GM23248 (cell line): ENCODE measurements around the gene TNFRSF11A. TPM values are rescaled to one million over a fixed set of nuclear protein-coding genes. Genes with fewer than 3 reads are reported as not detected.

Source experiments
- DNase-seq: peaks from one replicate; pipeline ENCODE4 v3.0.0-alpha.2; 2015
- H2AFZ ChIP-seq: fragments of 200-600 bp; sonication (generic); 2 replicates; pipeline ENCODE4 v1.6.1; 2016; ENCODE audit warnings: antibody characterized with exemption
- H3F3A ChIP-seq: fragments of 200-600 bp; sonication (generic); 2 replicates; pipeline ENCODE4 v1.6.1; 2016; ENCODE audit warnings: mild to moderate bottlenecking, antibody characterized with exemption, mixed run types; ENCODE audit not compliant: insufficient read depth
- H3K27ac ChIP-seq: fragments of 200-600 bp; sonication (generic); 2 replicates; pipeline ENCODE4 v1.5.1; 2016; ENCODE audit warnings: mild to moderate bottlenecking
- H3K27me3 ChIP-seq: fragments of 200-600 bp; sonication (generic); replicated peaks from 2 replicates; pipeline ENCODE4 v1.6.1; 2016; ENCODE audit warnings: mild to moderate bottlenecking; ENCODE audit not compliant: insufficient read depth
- H3K36me3 ChIP-seq: fragments of 200-600 bp; sonication (generic); 2 replicates; pipeline ENCODE4 v1.6.1; 2016; ENCODE audit warnings: low read depth, mild to moderate bottlenecking
- H3K4me1 ChIP-seq: fragments of 200-600 bp; sonication (generic); 2 replicates; pipeline ENCODE4 v1.6.1; 2016; ENCODE audit warnings: mild to moderate bottlenecking; ENCODE audit not compliant: insufficient read depth
- H3K4me2 ChIP-seq: fragments of 200-600 bp; sonication (generic); one replicate; pipeline ENCODE4 v1.6.1; 2016; ENCODE audit warnings: mild to moderate bottlenecking; ENCODE audit not compliant: unreplicated experiment
- H3K4me3 ChIP-seq: fragments of 200-600 bp; sonication (generic); 2 replicates; pipeline ENCODE4 v1.5.1; 2016; ENCODE audit warnings: mild to moderate bottlenecking
- H3K79me2 ChIP-seq: fragments of 200-600 bp; sonication (generic); 2 replicates; pipeline ENCODE4 v1.6.1; 2016; ENCODE audit warnings: mild to moderate bottlenecking; ENCODE audit not compliant: insufficient read depth
- H3K9ac ChIP-seq: fragments of 200-600 bp; sonication (generic); 2 replicates; pipeline ENCODE4 v1.6.1; 2016; ENCODE audit warnings: mild to moderate bottlenecking
- H3K9me2 ChIP-seq: fragments of 200-600 bp; sonication (generic); 2 replicates; pipeline ENCODE4 v1.6.1; 2016; ENCODE audit warnings: mixed run types, mild to moderate bottlenecking, moderate library complexity; ENCODE audit not compliant: insufficient read depth
- H3K9me3 ChIP-seq: fragments of 200-600 bp; sonication (generic); one replicate; pipeline ENCODE4 v1.6.1; 2017; ENCODE audit warnings: low read depth
- H4K20me1 ChIP-seq: fragments of 200-600 bp; sonication (generic); 2 replicates; pipeline ENCODE4 v1.6.0; 2016; ENCODE audit not compliant: insufficient read depth
- EZH2 ChIP-seq: fragments of 200-600 bp; sonication (generic); IDR thresholded peaks from 2 replicates; pipeline ENCODE4 v1.6.1; 2018; ENCODE audit warnings: antibody characterized with exemption, mild to moderate bottlenecking; ENCODE audit not compliant: insufficient read depth, poor library complexity, severe bottlenecking
- EZH2phosphoT487 ChIP-seq: fragments of 200-600 bp; sonication (generic); IDR thresholded peaks from 2 replicates; pipeline ENCODE4 v1.6.1; 2018; ENCODE audit warnings: antibody characterized with exemption, moderate library complexity, mild to moderate bottlenecking, low read depth; ENCODE audit not compliant: insufficient read depth
- WGBS, 2 experiments: methylation state at CpG; one replicate each; pipeline ENCODE4 v1.1.6; 2015 to 2017; ENCODE audit warnings: low lambda C conversion rate in 2 of 2, low coverage in 1 of 2; ENCODE audit errors: missing lambda C conversion rate in 2 of 2; 5-methylcytosine and 5-hydroxymethylcytosine counted together
- in situ Hi-C: fragments of 300-500 bp; cut with MboI; formaldehyde crosslinking; loops from 2 replicates; pipeline ENCODE4 v1.15.0; 2020
- polyA plus RNA-seq: library from polyadenylated mRNA; unstranded; fragments of >200 nt; fragmentation: Nextera tagmentation; extraction: Ambion mirVana; gene quantifications from 2 replicates; pipeline ENCODE4 v1.2.1, GENCODE V29; 2016
- total RNA-seq: library from RNA; depleted of rRNA; stranded (reverse); fragments of >200 nt; shearing (Covaris generic); gene quantifications from 2 replicates; pipeline ENCODE4 v1.2.3, GENCODE V29; 2014

The TNFRSF11A gene
- total and polyA plus RNA-seq, 2 experiments from 2014 or later = 0.09 to 0.22 TPM

DNA sequence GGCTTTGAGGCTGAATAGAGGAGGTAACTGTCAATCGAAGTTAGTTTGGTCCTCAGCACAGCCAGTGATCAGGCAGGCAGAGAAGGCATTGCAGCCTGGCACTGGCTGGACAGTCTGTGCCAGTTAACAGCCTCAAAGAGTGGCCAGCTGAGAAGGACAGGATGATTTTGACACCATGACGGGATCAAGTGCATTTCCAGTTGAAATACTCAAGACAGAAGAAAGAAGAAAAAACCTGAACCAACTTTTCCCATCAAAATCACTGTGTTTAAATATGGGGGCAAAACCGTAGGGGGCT lies 101.0 kb downstream of the TNFRSF11A start:
- DNase-seq = no peak
- Histone ChIP-seq H3K27me3 (no peaks in the 10 kb centered on the region), H3K27ac (no peak overlapping the region), H3K9me3 (peaks cover 5% of the 10 kb centered on the region), H3K4me3 (no peak overlapping the region), H3K79me2 (no peaks in the 10 kb centered on the region), H4K20me1 (no peaks in the 10 kb centered on the region), H3K4me1 (peaks cover 4% of the 10 kb centered on the region), H3K9me2 (no peaks in the 10 kb centered on the region), H3F3A (no peaks in the 10 kb centered on the region), H3K9ac (no peak overlapping the region), H2AFZ (no peak overlapping the region), H3K36me3 (no peaks in the 10 kb centered on the region), H3K4me2 (no peak overlapping the region)
- 37 to 38% methylated on average over 3 of the region's 3 CpGs for WGBS, 2 experiments
- TF ChIP-seq EZH2 (no peak), EZH2phosphoT487 (no peak)
- in situ Hi-C loops = no loop called here

DNA sequence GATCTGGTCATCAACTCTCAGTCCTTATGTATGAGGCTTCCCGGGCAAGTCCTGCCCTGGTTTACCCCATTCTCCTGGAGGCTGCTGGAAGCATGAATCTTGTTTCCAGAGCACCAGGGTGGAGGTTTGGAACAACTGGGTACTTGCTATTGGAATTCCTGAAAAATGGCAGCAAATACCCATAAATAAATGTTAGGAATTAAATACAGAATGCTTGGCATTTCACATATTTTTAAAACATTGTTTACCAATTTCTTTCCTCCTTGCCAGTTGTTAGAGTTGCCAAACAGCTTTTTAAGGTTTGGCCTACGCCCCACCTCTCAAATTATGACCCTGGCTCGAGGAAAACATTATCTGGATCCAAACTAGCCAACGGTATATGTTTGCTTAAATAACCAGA lies 107.1 kb downstream of the TNFRSF11A start:
- Histone ChIP-seq H4K20me1 (no peaks in the 10 kb centered on the region), H3F3A (peaks cover 15% of the 10 kb centered on the region; the same call in 1 of the 2 replicates), H3K9me3 (peaks cover 5% of the 10 kb centered on the region), H2AFZ (no peak overlapping the region), H3K27ac (no peak overlapping the region), H3K4me3 (no peak overlapping the region), H3K9me2 (no peaks in the 10 kb centered on the region), H3K27me3 (no peaks in the 10 kb centered on the region), H3K4me2 (no peak overlapping the region), H3K79me2 (no peaks in the 10 kb centered on the region), H3K4me1 (peaks cover 12% of the 10 kb centered on the region; the same call in 1 of the 2 replicates), H3K36me3 (no peaks in the 10 kb centered on the region), H3K9ac (no peak overlapping the region)
- no peak for TF ChIP-seq EZH2
- no peak for TF ChIP-seq EZH2phosphoT487
- WGBS, 2 experiments = 53 to 64% methylated on average over 4 of the region's 4 CpGs
- in situ Hi-C loops = no loop called here
- no peak for DNase-seq

DNA sequence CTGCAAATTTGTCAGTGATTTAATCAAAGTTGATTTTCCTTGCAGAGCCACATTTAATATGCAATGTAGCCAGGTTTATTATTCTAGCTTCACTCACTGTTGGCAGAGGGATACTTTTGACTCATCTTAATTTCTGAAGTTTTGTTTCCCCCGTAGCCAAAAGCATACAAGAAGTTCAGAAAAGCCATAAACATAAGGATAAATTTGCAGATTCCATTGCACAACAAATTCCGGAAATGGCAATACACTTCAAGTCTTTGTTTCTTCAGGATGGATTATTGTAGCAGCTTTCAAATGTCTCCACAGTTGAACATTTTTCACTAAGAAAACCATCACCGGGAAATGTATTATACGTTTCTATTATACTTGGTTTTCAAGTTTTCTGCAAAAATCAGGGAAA lies 109.7 kb downstream of the TNFRSF11A start:
- peak; percentile 36 for DNase-seq
- in situ Hi-C loops = no loop called here
- TF ChIP-seq EZH2phosphoT487 (no peak), EZH2 (no peak)

DNA sequence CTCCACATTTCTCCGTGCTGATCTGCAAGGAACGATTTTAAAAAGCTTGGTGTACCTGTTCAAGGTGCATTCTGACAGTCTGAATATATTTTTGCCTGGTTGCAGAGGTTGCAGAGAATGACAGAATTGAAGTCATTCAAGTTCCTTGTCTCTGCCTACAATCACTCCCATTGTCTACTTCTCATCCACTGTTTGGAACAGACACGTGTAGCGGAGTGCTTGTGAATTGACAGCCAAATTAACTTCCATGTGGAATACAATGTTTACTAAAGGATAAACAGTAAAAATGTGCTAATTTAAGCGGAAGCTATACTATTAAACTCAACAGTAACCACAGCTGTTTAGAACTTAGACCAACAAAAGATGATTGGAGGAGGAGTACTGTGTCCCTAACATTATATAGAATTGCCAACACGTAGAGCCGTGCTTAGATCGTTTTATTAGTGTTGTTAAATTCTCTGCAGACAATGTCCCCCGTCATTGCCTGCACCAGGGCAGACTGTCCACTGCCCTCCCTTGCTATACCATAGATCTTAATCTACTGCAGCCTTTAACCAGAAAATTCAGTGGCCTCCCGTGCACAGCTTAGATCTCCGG lies 110.4 kb downstream of the TNFRSF11A start:
- peaks cover 24% of the 10 kb centered on the region for H3K4me1 ChIP-seq
- H3K9me3 ChIP-seq = no peaks in the 10 kb centered on the region
- no peak overlapping the region for H3K27ac ChIP-seq
- in situ Hi-C loops = no loop called here
- DNase-seq = no peak
- H3K4me2 ChIP-seq = no peak overlapping the region
- H3F3A ChIP-seq = peaks cover 21% of the 10 kb centered on the region; the same call in 1 of the 2 replicates
- H4K20me1 ChIP-seq = no peaks in the 10 kb centered on the region
- TF ChIP-seq EZH2 (no peak), EZH2phosphoT487 (no peak)
- H3K4me3 ChIP-seq = no peak overlapping the region
- no peaks in the 10 kb centered on the region for H3K9me2 ChIP-seq
- WGBS, 2 experiments = 76 to 77% methylated on average over 11 of the region's 11 CpGs
- no peaks in the 10 kb centered on the region for H3K79me2 ChIP-seq
- H3K9ac ChIP-seq = no peak overlapping the region
- no peak overlapping the region for H2AFZ ChIP-seq
- no peaks in the 10 kb centered on the region for H3K27me3 ChIP-seq
- H3K36me3 ChIP-seq = no peaks in the 10 kb centered on the region

More for the DNA sequence above, 109.7 kb downstream of the TNFRSF11A start:
- no peaks in the 10 kb centered on the region for H3K9me3 ChIP-seq
- WGBS, 2 experiments = 8 to 10% methylated on average over 4 of the region's 4 CpGs
- H3K4me1 ChIP-seq = peaks cover 24% of the 10 kb centered on the region
- no peaks in the 10 kb centered on the region for H3K9me2 ChIP-seq
- H3K4me3 ChIP-seq = no peak overlapping the region
- H4K20me1 ChIP-seq = no peaks in the 10 kb centered on the region
- H3K27me3 ChIP-seq = no peaks in the 10 kb centered on the region
- peaks cover 21% of the 10 kb centered on the region; the same call in 1 of the 2 replicates for H3F3A ChIP-seq
- no peak overlapping the region for H3K27ac ChIP-seq
- no peaks in the 10 kb centered on the region for H3K36me3 ChIP-seq
- H3K9ac ChIP-seq = no peak overlapping the region
- peak overlapping the region; percentile 21; the same call in 1 of the 2 replicates for H2AFZ ChIP-seq
- no peak overlapping the region for H3K4me2 ChIP-seq
- H3K79me2 ChIP-seq = no peaks in the 10 kb centered on the region

DNA sequence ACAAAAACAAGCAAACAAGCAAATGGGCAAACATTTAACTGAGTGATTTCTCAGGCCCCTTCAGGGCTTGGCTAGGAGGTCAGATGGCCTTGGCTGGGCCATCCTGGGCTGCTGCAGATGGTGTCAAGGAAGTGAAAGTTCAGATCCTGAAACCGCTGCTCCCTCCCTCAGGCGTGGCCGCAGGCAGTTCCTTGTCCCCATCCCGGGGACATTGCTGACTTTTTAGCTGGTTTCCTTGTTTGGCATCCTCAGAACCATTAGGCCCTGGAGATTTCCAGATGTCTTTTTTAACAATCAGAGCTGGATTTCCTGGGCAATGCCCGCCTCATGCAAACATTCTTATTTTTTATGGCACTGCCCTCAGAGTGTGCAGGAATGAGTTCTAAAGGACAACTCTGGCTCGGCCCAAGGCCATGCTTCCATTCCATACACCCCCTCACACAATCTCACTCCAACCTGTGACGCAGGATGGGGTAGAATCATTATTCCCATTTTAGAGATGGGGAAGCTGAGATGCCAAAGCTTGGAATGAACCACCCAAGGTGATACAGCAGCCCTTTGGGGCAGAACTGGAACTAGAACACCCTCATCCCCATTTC lies 111.6 kb downstream of the TNFRSF11A start:
- no peaks in the 10 kb centered on the region for H3K9me2 ChIP-seq
- peak overlapping the region; percentile 74 for H3K4me2 ChIP-seq
- H3K36me3 ChIP-seq = no peaks in the 10 kb centered on the region
- TF ChIP-seq EZH2phosphoT487 (no peak), EZH2 (no peak)
- H3K79me2 ChIP-seq = no peaks in the 10 kb centered on the region
- in situ Hi-C loops = no loop called here
- no peaks in the 10 kb centered on the region for H3K9me3 ChIP-seq
- DNase-seq = no peak
- no peaks in the 10 kb centered on the region for H4K20me1 ChIP-seq
- no peak overlapping the region for H2AFZ ChIP-seq
- no peak overlapping the region for H3K9ac ChIP-seq
- no peak overlapping the region for H3K4me3 ChIP-seq
- H3K27ac ChIP-seq = peak overlapping the region; percentile 57; the same call in 1 of the 2 replicates
- WGBS, 2 experiments = 19 to 22% methylated on average over 7 of the region's 7 CpGs
- no peaks in the 10 kb centered on the region for H3K27me3 ChIP-seq
- peaks cover 24% of the 10 kb centered on the region for H3K4me1 ChIP-seq
- peaks cover 21% of the 10 kb centered on the region; the same call in 1 of the 2 replicates for H3F3A ChIP-seq
